CD8-positive, alpha-beta memory T cell (primary cell): ENCODE data around the gene KCNN3. TPM values are rescaled to one million over a fixed set of nuclear protein-coding genes. Genes with fewer than 3 reads are reported as not detected.

Experiments used
- CTCF ChIA-PET: fragments of 350-600 bp; sonication (Branson Sonifier 250); formaldehyde crosslinking; loops from one replicate; lab custom pipeline; 2021; ENCODE audit warnings: antibody characterized with exemption; lab: Charles Lee
- POLR2A ChIA-PET: fragments of 350-600 bp; sonication (Branson Sonifier 250); formaldehyde crosslinking; loops from one replicate; lab custom pipeline; 2021; ENCODE audit warnings: antibody characterized with exemption; lab: Charles Lee
- DNase-seq, 5 donors: peaks; one replicate each; pipeline versions ENCODE4 v3.0.0 to v3.0.0-alpha.2; 2020 to 2022; ENCODE audit warnings: mixed read lengths in 1 of 5
- H3K27ac ChIP-seq: one replicate; pipeline ENCODE4 v1.7.0; 2013; ENCODE audit warnings: low read depth, mild to moderate bottlenecking, low read length, moderate library complexity
- H3K27me3 ChIP-seq: 2 replicates; pipeline ENCODE4 v1.7.0; 2013; ENCODE audit warnings: low read length, mild to moderate bottlenecking; ENCODE audit not compliant: insufficient read depth, poor library complexity, severe bottlenecking
- H3K36me3 ChIP-seq: 2 replicates; pipeline ENCODE4 v1.7.0; 2013; ENCODE audit warnings: mild to moderate bottlenecking, low read length, moderate library complexity; ENCODE audit not compliant: insufficient read depth
- H3K4me1 ChIP-seq: 2 replicates; pipeline ENCODE4 v1.7.0; 2013; ENCODE audit warnings: mild to moderate bottlenecking, low read length, moderate library complexity; ENCODE audit not compliant: insufficient read depth
- H3K4me3 ChIP-seq: 2 replicates; pipeline ENCODE4 v1.7.0; 2013; ENCODE audit warnings: mild to moderate bottlenecking, low read length
- H3K9me3 ChIP-seq: 2 replicates; pipeline ENCODE4 v1.7.0; 2013; ENCODE audit warnings: mild to moderate bottlenecking, low read length
- H3K27ac Mint-ChIP-seq, 8 donors: one replicate each; pipeline ENCODE4 v1.8.0; 2020 to 2021; ENCODE audit warnings: mixed read lengths in 8 of 8, mild to moderate bottlenecking in 6 of 8, inconsistent platforms in 3 of 8, moderate library complexity in 3 of 8
- H3K27me3 Mint-ChIP-seq, 2 donors: one replicate each; pipeline ENCODE4 v1.8.0; 2020 to 2021; ENCODE audit warnings: mixed read lengths in 2 of 2, mild to moderate bottlenecking in 1 of 2, moderate library complexity in 1 of 2
- H3K36me3 Mint-ChIP-seq, 3 donors: one replicate each; pipeline ENCODE4 v1.8.0; 2020 to 2021; ENCODE audit warnings: mixed read lengths in 3 of 3, inconsistent platforms in 1 of 3, mild to moderate bottlenecking in 1 of 3
- H3K4me1 Mint-ChIP-seq, 3 donors: one replicate each; pipeline ENCODE4 v1.8.0; 2020 to 2021; ENCODE audit warnings: mixed read lengths in 3 of 3, inconsistent platforms in 1 of 3, mild to moderate bottlenecking in 1 of 3
- H3K4me3 Mint-ChIP-seq, 7 donors: one replicate each; pipeline ENCODE4 v1.8.0; 2020 to 2021; ENCODE audit warnings: mixed read lengths in 7 of 7, mild to moderate bottlenecking in 6 of 7, moderate library complexity in 4 of 7, inconsistent platforms in 2 of 7
- H3K9me3 Mint-ChIP-seq, 5 donors: one replicate each; pipeline ENCODE4 v1.8.0; 2020 to 2022; ENCODE audit warnings: mixed read lengths in 5 of 5, mild to moderate bottlenecking in 3 of 5, moderate library complexity in 2 of 5, inconsistent platforms in 1 of 5
- polyA plus RNA-seq: library from polyadenylated mRNA; unstranded; fragments of 300-500 nt; fragmentation: Illumina TruSeq; gene quantifications from one replicate; pipeline ENCODE4 v1.2.3, GENCODE V29; 2021
- total RNA-seq, 2 experiments: library from RNA; stranded (reverse); gene quantifications; one replicate each; pipeline ENCODE4 v1.2.3, GENCODE V29; 2021

The KCNN3 gene
- total and polyA plus RNA-seq, 3 experiments from 2014 or later: 0.18 to 0.22 TPM; not detected in 1

DNA sequence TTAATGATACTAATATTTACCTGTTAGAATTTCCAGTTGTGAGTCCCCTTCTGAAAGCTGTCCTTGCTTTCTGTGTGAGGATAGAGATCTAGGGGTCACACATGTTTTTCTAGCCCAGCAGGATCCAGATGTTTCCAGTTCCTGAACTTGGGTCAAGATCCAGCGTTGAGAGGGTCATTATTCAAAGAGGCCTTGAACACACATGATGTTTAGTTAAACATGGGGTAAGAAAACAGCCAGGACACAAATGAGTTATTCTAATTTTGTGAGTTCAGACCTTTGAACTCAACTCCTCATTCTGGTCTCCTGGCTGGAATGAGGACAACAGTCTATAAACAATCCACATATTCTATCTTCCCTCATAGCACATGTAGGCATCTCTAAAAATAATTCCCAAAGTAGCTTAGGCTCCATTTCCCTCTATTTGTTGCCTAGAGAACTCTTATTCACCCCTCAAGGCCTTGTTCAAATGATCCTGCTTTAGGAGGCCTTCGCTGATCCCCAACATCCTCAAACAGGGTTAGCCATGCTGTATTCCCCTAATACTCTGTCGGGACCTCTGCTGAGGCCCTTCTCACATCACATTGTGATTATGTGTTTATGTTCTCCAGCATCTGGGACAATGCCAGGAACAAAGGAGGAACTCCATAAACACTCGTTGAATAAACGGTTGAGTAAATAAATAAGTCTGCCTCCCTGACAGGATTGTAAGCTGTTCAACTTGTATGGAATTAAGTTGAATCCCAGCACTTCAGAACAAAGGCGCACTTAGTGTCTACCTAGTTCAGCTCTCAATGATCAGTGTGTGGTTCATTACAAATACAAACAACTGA lies 15.0 kb upstream of the KCNN3 start:
- ChIA-PET POLR2A (no interaction called here), CTCF (interaction anchor here (0.6 to 1.4 kb wide), 2 partner anchors 125 to 158 kb away, joined by 3 read pairs; no protein-coding TSS in a partner anchor)
- Histone ChIP-seq H3K36me3 (no peaks in the 10 kb centered on the region), H3K9me3 (no peaks in the 10 kb centered on the region), H3K4me1 (no peaks in the 10 kb centered on the region), H3K27me3 (no peaks in the 10 kb centered on the region), H3K4me3 (no peak overlapping the region), H3K27ac (no peak overlapping the region)
- Mint-ChIP-seq H3K27ac (no peak overlapping the region), H3K27me3 (peaks cover 0 to 1% of the 10 kb centered on the region in 2 donors), H3K36me3 (no peaks in the 10 kb centered on the region), H3K4me3 (no peak overlapping the region), H3K9me3 (no peaks in the 10 kb centered on the region), H3K4me1 (no peaks in the 10 kb centered on the region)
- DNase-seq: no peak

DNA sequence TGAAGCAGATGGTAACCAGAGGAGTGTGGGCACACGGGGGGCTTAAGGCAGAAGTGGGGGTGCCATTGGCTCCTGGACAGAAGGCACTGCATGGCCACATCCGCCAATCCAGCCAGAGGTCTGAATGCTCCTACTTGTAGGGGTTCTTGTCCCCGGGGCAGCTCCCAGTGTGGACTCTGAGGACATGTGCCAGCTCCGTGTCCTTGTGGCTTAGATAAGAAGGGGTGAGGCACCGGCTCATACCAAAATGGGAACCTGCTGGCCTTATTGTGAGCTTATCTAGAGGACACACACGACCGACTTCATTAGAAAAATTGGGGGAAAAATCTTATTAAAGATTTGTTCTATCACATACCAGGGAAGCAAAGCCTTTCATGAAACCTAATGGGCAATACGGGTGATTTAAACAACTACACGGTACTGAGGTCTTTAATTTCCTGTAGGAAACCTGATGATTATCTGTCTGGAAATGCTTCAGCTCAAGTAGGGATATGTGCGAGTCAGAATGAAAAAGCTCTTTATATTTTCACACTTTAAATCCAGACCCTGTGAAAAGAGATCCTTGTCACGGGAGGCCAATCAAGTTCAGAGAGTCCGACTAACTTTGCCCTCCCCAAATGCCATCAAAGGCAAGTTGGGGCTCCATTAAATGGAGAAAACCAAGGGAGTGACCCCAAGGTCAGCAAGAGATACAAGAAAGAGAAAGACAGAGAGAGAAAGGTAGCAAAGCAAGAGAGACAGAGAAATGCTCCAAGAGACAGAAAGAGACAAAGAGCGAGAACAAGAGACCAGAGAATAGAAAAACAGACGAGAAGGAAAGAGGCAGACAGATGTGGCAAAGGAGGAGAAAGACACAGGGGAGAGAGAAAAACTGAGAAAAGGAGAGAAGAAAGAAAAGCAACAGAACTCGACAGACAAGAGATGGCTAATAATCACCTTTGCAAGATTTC lies 14.1 kb upstream of the KCNN3 start:
- Histone ChIP-seq H3K9me3 (no peaks in the 10 kb centered on the region), H3K4me1 (no peaks in the 10 kb centered on the region), H3K27me3 (no peaks in the 10 kb centered on the region), H3K4me3 (no peak overlapping the region), H3K27ac (no peak overlapping the region), H3K36me3 (no peaks in the 10 kb centered on the region)
- Mint-ChIP-seq H3K9me3 (no peaks in the 10 kb centered on the region), H3K36me3 (no peaks in the 10 kb centered on the region), H3K4me1 (no peaks in the 10 kb centered on the region), H3K4me3 (no peak overlapping the region), H3K27ac (peak overlapping the region in 1 of 8 donors; percentile 56), H3K27me3 (peaks cover 3% of the 10 kb centered on the region in 2 donors)
- ChIA-PET POLR2A (no interaction called here), CTCF (interaction anchor here (0.6 to 1.0 kb wide), 2 partner anchors 11 to 158 kb away, joined by 3 read pairs; no protein-coding TSS in a partner anchor)
- DNase-seq: no peak

DNA sequence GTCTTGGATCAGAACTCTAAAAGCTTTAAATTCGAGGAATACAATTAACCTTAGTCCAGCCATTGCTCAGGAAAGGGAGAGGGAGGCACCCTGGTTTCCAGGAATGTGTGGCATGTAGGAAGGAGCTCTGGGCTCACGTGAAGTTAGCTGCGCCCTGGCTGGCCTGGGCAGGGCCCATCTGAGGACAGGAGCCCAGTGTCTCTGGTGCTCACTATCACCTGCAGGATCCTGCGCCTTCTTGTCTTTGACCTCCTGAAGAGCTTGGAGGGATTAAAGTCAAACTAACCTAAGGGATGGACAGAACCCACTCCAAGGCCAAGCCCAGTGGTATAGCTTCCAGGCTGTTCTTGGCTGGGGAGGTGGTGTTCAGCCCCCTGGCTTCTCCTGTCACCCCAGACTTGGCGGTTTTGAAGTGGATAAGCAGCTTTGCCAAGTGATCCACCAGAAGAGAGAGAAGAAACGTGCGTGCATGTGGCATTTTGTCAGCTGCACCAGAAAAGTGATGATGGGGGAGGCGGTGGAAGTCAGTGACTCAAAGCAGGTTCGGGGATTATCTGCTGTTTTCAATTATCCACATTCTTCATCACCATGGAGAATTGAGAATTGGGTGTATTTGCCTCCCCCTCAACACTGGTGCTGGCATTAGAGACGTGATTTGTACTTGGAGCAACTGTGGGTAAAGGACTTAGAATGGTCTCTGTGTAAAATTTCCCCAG lies 11.9 kb upstream of the KCNN3 start:
- Histone ChIP-seq H3K27me3 (no peaks in the 10 kb centered on the region), H3K27ac (no peak overlapping the region), H3K4me1 (no peaks in the 10 kb centered on the region), H3K9me3 (no peaks in the 10 kb centered on the region), H3K36me3 (no peaks in the 10 kb centered on the region), H3K4me3 (no peak overlapping the region)
- DNase-seq: no peak
- H3K27me3 Mint-ChIP-seq: peaks cover 3% of the 10 kb centered on the region in 2 donors
- no peaks in the 10 kb centered on the region for H3K4me1 Mint-ChIP-seq
- no peak overlapping the region for H3K4me3 Mint-ChIP-seq
- CTCF ChIA-PET: interaction anchor here (2.1 to 2.3 kb wide), 2 partner anchors 212 to 322 kb away, joined by 8 to 9 read pairs; no protein-coding TSS in a partner anchor
- no peaks in the 10 kb centered on the region for H3K9me3 Mint-ChIP-seq
- no peaks in the 10 kb centered on the region for H3K36me3 Mint-ChIP-seq
- H3K27ac Mint-ChIP-seq: no peak overlapping the region
- POLR2A ChIA-PET: interaction anchor here (0.9 kb wide), 1 partner anchor 55 kb away, joined by 3 read pairs; the partner anchor contains the start of gene PMVK

DNA sequence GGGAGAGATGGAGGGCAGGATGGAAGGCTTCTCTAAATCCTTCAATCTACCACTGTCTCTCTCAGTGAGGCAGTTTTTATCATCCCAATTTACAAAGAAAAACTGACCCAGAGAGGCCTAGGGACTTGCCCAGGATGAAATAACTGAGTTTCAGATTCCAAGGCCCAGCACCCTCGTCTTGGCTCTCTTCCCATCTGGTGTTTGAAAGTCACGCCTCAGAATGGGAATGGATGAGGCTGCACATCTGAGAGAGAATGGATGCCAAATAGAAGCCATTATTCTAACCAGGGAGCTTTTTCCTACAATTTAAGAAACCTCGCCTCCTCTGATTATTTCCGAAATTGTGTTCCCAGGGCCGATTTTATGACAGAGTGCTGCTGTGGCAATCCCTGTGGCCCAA lies 10.6 kb upstream of the KCNN3 start:
- peaks cover 3% of the 10 kb centered on the region in 2 donors for H3K27me3 Mint-ChIP-seq
- Histone ChIP-seq H3K36me3 (no peaks in the 10 kb centered on the region), H3K27me3 (no peaks in the 10 kb centered on the region), H3K4me3 (no peak overlapping the region), H3K4me1 (no peaks in the 10 kb centered on the region), H3K27ac (no peak overlapping the region), H3K9me3 (no peaks in the 10 kb centered on the region)
- no peak overlapping the region for H3K27ac Mint-ChIP-seq
- H3K4me1 Mint-ChIP-seq: no peaks in the 10 kb centered on the region
- POLR2A ChIA-PET: no interaction called here
- CTCF ChIA-PET: interaction anchor here (0.6 to 2.1 kb wide), 2 partner anchors 24 to 211 kb away, joined by 3 to 8 read pairs; no protein-coding TSS in a partner anchor
- no peaks in the 10 kb centered on the region for H3K9me3 Mint-ChIP-seq
- no peaks in the 10 kb centered on the region for H3K36me3 Mint-ChIP-seq
- H3K4me3 Mint-ChIP-seq: no peak overlapping the region
- no peak for DNase-seq

DNA sequence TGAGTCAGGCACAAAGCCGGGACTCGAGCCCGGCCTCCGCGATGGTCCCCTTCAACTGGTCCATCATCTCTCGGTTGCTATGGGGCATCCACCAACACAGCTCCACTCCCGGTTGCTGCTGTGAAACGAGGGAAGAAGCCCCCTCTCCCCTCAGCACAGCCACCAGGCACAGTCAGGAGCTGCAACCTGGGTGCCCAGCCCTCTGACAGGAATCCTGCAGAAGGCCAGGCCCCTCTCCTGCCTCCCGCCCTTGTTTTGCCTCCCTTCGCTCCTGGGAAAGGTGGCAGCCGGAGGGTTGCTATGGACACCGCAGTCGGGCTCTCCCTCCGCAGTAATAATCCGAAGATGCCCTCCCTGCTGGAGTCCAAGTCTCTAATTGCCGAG lies 8.9 kb upstream of the KCNN3 start:
- H3K4me1 ChIP-seq: no peaks in the 10 kb centered on the region
- H3K4me3 Mint-ChIP-seq: peak overlapping the region in 1 of 7 donors; percentile 44
- no peaks in the 10 kb centered on the region for H3K9me3 ChIP-seq
- H3K9me3 Mint-ChIP-seq: no peaks in the 10 kb centered on the region
- peaks cover 6% of the 10 kb centered on the region in 2 donors for H3K27me3 Mint-ChIP-seq
- no peak for DNase-seq
- CTCF ChIA-PET: interaction anchor here (0.6 to 4.8 kb wide), 20 partner anchors 9 to 398 kb away, joined by 3 to 30 read pairs (median 4); partner anchors contain the start of gene KCNN3
- POLR2A ChIA-PET: interaction anchor here (0.6 to 1.6 kb wide), 2 partner anchors 97 to 320 kb away, joined by 3 to 4 read pairs; no protein-coding TSS in a partner anchor
- H3K27ac Mint-ChIP-seq: no peak overlapping the region
- no peak overlapping the region for H3K27ac ChIP-seq
- H3K36me3 ChIP-seq: no peaks in the 10 kb centered on the region
- H3K36me3 Mint-ChIP-seq: no peaks in the 10 kb centered on the region
- no peaks in the 10 kb centered on the region for H3K27me3 ChIP-seq
- H3K4me1 Mint-ChIP-seq: no peaks in the 10 kb centered on the region
- no peak overlapping the region for H3K4me3 ChIP-seq

DNA sequence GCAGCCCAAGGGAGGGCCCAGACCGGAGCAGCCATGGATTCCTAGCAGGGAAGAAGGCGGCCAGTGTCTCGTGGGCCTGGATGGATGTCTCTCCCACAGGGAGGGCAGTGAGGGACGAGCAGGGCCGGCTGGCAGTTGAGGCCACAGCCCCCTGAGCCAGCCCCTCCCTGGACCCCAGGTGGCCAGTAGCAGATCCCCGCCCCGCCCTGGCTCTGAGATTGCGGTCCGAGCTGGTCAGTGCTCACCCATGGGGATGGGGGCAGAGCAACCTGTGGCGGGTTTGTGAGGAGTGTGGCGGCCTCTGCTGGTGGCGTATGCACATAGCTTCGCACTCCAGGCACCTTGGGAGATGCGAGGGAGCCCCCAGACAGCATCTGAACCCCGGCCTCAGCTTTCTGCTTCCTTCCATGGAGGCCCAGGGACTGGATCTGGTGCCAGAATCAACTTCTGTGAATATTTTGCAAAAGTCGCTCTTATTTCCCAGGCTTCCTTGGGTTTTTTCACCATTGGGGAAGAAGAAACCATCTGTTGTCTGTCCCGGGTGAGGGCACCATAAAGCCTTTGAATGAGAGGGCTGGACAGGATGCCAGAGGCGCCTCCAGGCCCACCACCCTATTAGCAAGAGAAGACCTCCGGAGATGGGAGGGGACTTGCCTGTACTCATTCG lies 8.4 kb upstream of the KCNN3 start:
- ChIA-PET CTCF (interaction anchor here (0.6 to 4.8 kb wide), 20 partner anchors 8 to 398 kb away, joined by 3 to 30 read pairs (median 4); partner anchors contain the start of gene KCNN3), POLR2A (interaction anchor here (0.6 to 1.6 kb wide), 2 partner anchors 98 to 319 kb away, joined by 3 to 4 read pairs; no protein-coding TSS in a partner anchor)
- H3K27ac Mint-ChIP-seq: no peak overlapping the region
- H3K36me3 Mint-ChIP-seq: no peaks in the 10 kb centered on the region
- H3K36me3 ChIP-seq: no peaks in the 10 kb centered on the region
- no peaks in the 10 kb centered on the region for H3K4me1 ChIP-seq
- H3K4me3 ChIP-seq: no peak overlapping the region
- no peak overlapping the region for H3K27ac ChIP-seq
- H3K9me3 ChIP-seq: no peaks in the 10 kb centered on the region
- H3K9me3 Mint-ChIP-seq: no peaks in the 10 kb centered on the region
- no peaks in the 10 kb centered on the region for H3K4me1 Mint-ChIP-seq
- H3K4me3 Mint-ChIP-seq: no peak overlapping the region
- peak; percentile 50 to 78 (median 58) for DNase-seq
- peaks cover 6 to 9% of the 10 kb centered on the region in 2 donors for H3K27me3 Mint-ChIP-seq
- H3K27me3 ChIP-seq: no peaks in the 10 kb centered on the region
